NCI-H1048 (cell line): ENCODE measurements around the gene PTPRR.

Source experiments
- DNase-seq: peaks from one replicate; lab custom pipeline; 2025; lab: John Stamatoyannopoulos, UW

Gene PTPRR

GRCh38 chr12:70643939-70644338 lies 276.6 kb downstream of the PTPRR start:
- no peak for DNase-seq

GRCh38 chr12:70641691-70642090 lies 278.8 kb downstream of the PTPRR start:
- DNase-seq, result no peak

- DNase-seq, result no peak
Observed at GRCh38 chr12:70640901-70641300, 279.6 kb downstream of the PTPRR start.

GRCh38 chr12:70639535-70639934 lies 281.0 kb downstream of the PTPRR start:
- DNase-seq, result no peak

GRCh38 chr12:70638639-70639360 lies 281.7 kb downstream of the PTPRR start:
- no peak for DNase-seq

- no peak for DNase-seq
Observed at GRCh38 chr12:70637303-70638085, 283.0 kb downstream of the PTPRR start, which contains the start of gene PTPRB. PTPRB (minus strand) TSS chr12:70637429; CDS start chr12:70637395, 34 bp downstream.

GRCh38 chr12:70635755-70636154 lies 284.8 kb downstream of the PTPRR start:
- no peak for DNase-seq

GRCh38 chr12:70628701-70629480 lies 291.6 kb downstream of the PTPRR start:
- no peak for DNase-seq

- DNase-seq, result no peak
Observed at GRCh38 chr12:70627677-70628076, 292.9 kb downstream of the PTPRR start.

GRCh38 chr12:70626180-70626579 lies 294.4 kb downstream of the PTPRR start:
- no peak for DNase-seq

GRCh38 chr12:70619471-70620152 lies 300.9 kb downstream of the PTPRR start:
- DNase-seq, result no peak

GRCh38 chr12:70618371-70618770 lies 302.2 kb downstream of the PTPRR start:
- no peak for DNase-seq

- DNase-seq, result no peak
Observed at GRCh38 chr12:70617450-70617849, 303.1 kb downstream of the PTPRR start.

GRCh38 chr12:70615174-70615866 lies 305.2 kb downstream of the PTPRR start:
- DNase-seq, result no peak

GRCh38 chr12:70609739-70610491 lies 310.6 kb downstream of the PTPRR start:
- DNase-seq, result no peak

- DNase-seq, result no peak
Observed at GRCh38 chr12:70609203-70609602, 311.3 kb downstream of the PTPRR start.

- no peak for DNase-seq
Observed at GRCh38 chr12:70608184-70608583, 312.4 kb downstream of the PTPRR start.

GRCh38 chr12:70607107-70607506 lies 313.4 kb downstream of the PTPRR start:
- DNase-seq, result no peak

GRCh38 chr12:70605976-70606375 lies 314.6 kb downstream of the PTPRR start:
- DNase-seq, result no peak

GRCh38 chr12:70604662-70605061 lies 315.9 kb downstream of the PTPRR start:
- no peak for DNase-seq

GRCh38 chr12:70603044-70603443 lies 317.5 kb downstream of the PTPRR start:
- no peak for DNase-seq
